HG02840 (cell line): Measurements from ENCODE around the gene TCF19.

Experiments
- ATAC-seq: cut with Tn5 transposase; IDR thresholded peaks from one replicate; pipeline ENCODE4 v1.9.1; 2021; ENCODE audit warnings: mild to moderate bottlenecking, moderate library complexity, moderate number of reproducible peaks; ENCODE audit not compliant: unreplicated experiment, low FRiP score

Gene TCF19

GRCh38 chr6:31158140-31158862, at the start of gene TCF19:
Gene TCF19 (plus strand): TSS chr6:31158589. CDS start chr6:31159470, 881 bp downstream.
- peak; percentile 87 for ATAC-seq

GRCh38 chr6:31110825-31111582, 47.4 kb upstream of the TCF19 start:
- no peak for ATAC-seq

- ATAC-seq = no peak
These were observed 46.7 kb upstream of the TCF19 start for GRCh38 chr6:31111712-31112111.

GRCh38 chr6:31112478-31112877, 45.9 kb upstream of the TCF19 start, which contains the start of gene C6orf15:
Gene C6orf15 (minus strand): TSS chr6:31112575. CDS start chr6:31112555, 20 bp downstream.
- ATAC-seq = no peak

- no peak for ATAC-seq
These were observed 44.4 kb upstream of the TCF19 start for GRCh38 chr6:31113861-31114540.

- ATAC-seq = no peak
These were observed 43.9 kb upstream of the TCF19 start, which contains the start of gene PSORS1C1 for GRCh38 chr6:31114541-31114878. Gene PSORS1C1 (plus strand): TSS chr6:31114800. CDS start chr6:31129633, 14,833 bp downstream.

GRCh38 chr6:31114970-31115849, 43.2 kb upstream of the TCF19 start:
- ATAC-seq = no peak

GRCh38 chr6:31115941-31116560, 42.3 kb upstream of the TCF19 start:
- ATAC-seq = no peak

- no peak for ATAC-seq
These were observed 41.6 kb upstream of the TCF19 start for GRCh38 chr6:31116661-31117385.

- no peak for ATAC-seq
These were observed 40.2 kb upstream of the TCF19 start for GRCh38 chr6:31118178-31118577.

GRCh38 chr6:31120151-31120915, 38.1 kb upstream of the TCF19 start, which contains the start of gene CDSN:
Gene CDSN (minus strand): TSS chr6:31120446. CDS start chr6:31120419, 27 bp downstream.
- no peak for ATAC-seq

GRCh38 chr6:31121131-31121790, 37.1 kb upstream of the TCF19 start:
- ATAC-seq = no peak

GRCh38 chr6:31122791-31123706, 35.3 kb upstream of the TCF19 start:
- ATAC-seq = no peak

- no peak for ATAC-seq
These were observed 33.2 kb upstream of the TCF19 start for GRCh38 chr6:31125162-31125561.

- ATAC-seq = no peak
These were observed 32.6 kb upstream of the TCF19 start for GRCh38 chr6:31125586-31126363.
